Left lung (tissue), 10 donors: ENCODE measurements around the gene PRR14. TPM values are rescaled to one million over a fixed set of nuclear protein-coding genes. Genes with fewer than 3 reads are reported as not detected.
"Not testable (repeated sequence)": the region's sequence is repeated elsewhere in the genome, so short reads cannot be mapped to it uniquely, and the experiment has no call there.

ENCODE experiments used
- ATAC-seq: fragments of 200-7000 bp; cut with Tn5 transposase; one replicate; pipeline ENCODE4 v1.9.1; 2020; ENCODE audit warnings: moderate library complexity
- DNase-seq, 4 donors: peaks; one replicate each; pipeline ENCODE4 v3.0.0-alpha.2; 2013 to 2020
- H3K27ac ChIP-seq, 2 donors: fragments of 200-600 bp; sonication (generic) in 1 of 2; one replicate each; pipeline versions ENCODE4 v1.5.0 to v1.8.0; 2020 to 2021
- H3K27me3 ChIP-seq, 2 donors: fragments of 200-600 bp; sonication (generic) in 1 of 2; one replicate each; pipeline versions ENCODE4 v1.5.0 to v1.8.0; 2020 to 2021
- H3K36me3 ChIP-seq, 2 donors: fragments of 200-600 bp; sonication (generic) in 1 of 2; one replicate each; pipeline versions ENCODE4 v1.5.0 to v1.8.0; 2020 to 2021
- H3K4me1 ChIP-seq, 2 donors: fragments of 200-600 bp; one replicate each; pipeline ENCODE4 v1.8.0; 2021
- H3K4me3 ChIP-seq, 2 donors: fragments of 200-600 bp; sonication (generic) in 1 of 2; one replicate each; pipeline versions ENCODE4 v1.5.0 to v1.8.0; 2020 to 2021; ENCODE audit warnings: mild to moderate bottlenecking in 1 of 2
- H3K9me3 ChIP-seq, 2 donors: fragments of 200-600 bp; sonication (generic) in 1 of 2; one replicate each; pipeline versions ENCODE4 v1.5.0 to v1.8.0; 2020 to 2021
- intact Hi-C, 2 donors: fragments of 100-400 bp; cut with DNase I; formaldehyde crosslinking; loops; one replicate each; pipeline versions ENCODE4 v1.11.2 to v1.14.2; 2022
- polyA plus RNA-seq, 6 donors: library from polyadenylated mRNA; unstranded; fragments of 120-200 nt; gene quantifications; one replicate each; pipeline ENCODE4 v1.2.1, GENCODE V29; 2013; ENCODE audit not compliant: insufficient read length in 6 of 6
- total RNA-seq, 2 donors: library from RNA; stranded (reverse); fragmentation: NEBNext Ultra II Directional; extraction: Animal tissue kit (Norgen Biotek cat#: 25700); gene quantifications; one replicate each; pipeline ENCODE4 v1.2.1, GENCODE V29; 2021
- TF ChIP-seq, protein P1 (sequence below), 2 donors: fragments of 200-600 bp; sonication (generic) in 1 of 2; IDR thresholded peaks; one replicate each; pipeline versions ENCODE4 v1.5.0 to v1.8.0; 2021; ENCODE audit warnings: antibody characterized with exemption in 2 of 2
- donor health status: DM: no; HTN: yes; CAD: no.
- donor health status: DM: no; HTN: no; CAD: no.

The PRR14 gene
- total and polyA plus RNA-seq, 8 donors, result 39.2 to 58.8 (median 45.2) TPM

DNA sequence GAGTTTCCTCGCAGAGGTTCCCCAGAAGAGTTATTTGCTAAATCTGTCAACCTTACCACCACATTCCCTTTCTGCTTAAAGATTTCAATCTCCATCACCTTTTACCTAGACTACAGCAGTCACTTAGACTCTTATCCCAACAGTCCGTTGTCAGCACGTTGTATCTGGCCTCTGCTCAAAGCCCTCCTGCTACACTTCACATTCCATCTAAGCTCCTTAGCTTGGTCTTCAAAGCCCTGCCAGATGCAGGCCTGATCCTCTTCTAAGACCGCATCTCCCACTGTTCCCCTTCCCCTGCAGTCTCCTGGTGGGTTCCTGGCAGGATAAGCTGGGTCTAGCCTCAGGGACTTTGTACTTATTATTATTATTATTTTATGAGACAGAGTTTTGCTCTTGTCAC, 37.9 kb downstream of the PRR14 start:
- peak in 1 of 4 donors; percentile 13 for DNase-seq
- TF ChIP-seq, protein P1, sequence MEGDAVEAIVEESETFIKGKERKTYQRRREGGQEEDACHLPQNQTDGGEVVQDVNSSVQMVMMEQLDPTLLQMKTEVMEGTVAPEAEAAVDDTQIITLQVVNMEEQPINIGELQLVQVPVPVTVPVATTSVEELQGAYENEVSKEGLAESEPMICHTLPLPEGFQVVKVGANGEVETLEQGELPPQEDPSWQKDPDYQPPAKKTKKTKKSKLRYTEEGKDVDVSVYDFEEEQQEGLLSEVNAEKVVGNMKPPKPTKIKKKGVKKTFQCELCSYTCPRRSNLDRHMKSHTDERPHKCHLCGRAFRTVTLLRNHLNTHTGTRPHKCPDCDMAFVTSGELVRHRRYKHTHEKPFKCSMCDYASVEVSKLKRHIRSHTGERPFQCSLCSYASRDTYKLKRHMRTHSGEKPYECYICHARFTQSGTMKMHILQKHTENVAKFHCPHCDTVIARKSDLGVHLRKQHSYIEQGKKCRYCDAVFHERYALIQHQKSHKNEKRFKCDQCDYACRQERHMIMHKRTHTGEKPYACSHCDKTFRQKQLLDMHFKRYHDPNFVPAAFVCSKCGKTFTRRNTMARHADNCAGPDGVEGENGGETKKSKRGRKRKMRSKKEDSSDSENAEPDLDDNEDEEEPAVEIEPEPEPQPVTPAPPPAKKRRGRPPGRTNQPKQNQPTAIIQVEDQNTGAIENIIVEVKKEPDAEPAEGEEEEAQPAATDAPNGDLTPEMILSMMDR (IDR thresholded peaks at IDR 0.05), result no peak
- no peaks in the 10 kb centered on the region for H3K36me3 ChIP-seq
- H3K9me3 ChIP-seq, result no peaks in the 10 kb centered on the region
- ATAC-seq, result peak; percentile 37
- peaks cover 0 to 10% of the 10 kb centered on the region in 2 donors for H3K4me1 ChIP-seq
- H3K27me3 ChIP-seq, result no peaks in the 10 kb centered on the region
- intact Hi-C loops, result no loop called here
- no peak overlapping the region for H3K4me3 ChIP-seq
- no peak overlapping the region for H3K27ac ChIP-seq

DNA sequence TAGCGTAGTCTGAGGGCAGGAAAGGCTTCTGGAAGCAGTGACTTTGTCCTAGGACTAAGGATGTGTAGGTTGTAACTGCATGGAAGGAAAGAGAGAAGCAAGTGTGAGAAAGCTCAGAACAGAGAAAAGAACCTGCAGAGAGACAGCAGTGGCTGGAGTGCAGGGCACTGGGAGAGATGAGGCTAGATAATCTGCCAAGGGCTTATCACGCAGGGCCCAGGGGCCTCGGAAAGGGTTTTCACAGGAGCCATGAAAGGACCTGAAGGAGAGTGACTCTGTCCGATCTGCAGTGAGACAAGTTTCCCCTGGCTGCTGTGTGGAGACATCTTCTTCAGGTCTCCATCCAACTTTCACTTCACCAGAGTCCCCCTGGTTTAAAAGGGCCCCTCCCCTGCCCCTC, 41.1 kb downstream of the PRR14 start:
- peaks cover 0 to 18% of the 10 kb centered on the region in 2 donors for H3K4me1 ChIP-seq
- no peaks in the 10 kb centered on the region for H3K36me3 ChIP-seq
- H3K4me3 ChIP-seq, result no peak overlapping the region
- ATAC-seq (no peak), DNase-seq (no peak)
- intact Hi-C loops, result no loop called here
- H3K9me3 ChIP-seq, result no peaks in the 10 kb centered on the region
- no peak overlapping the region for H3K27ac ChIP-seq
- TF ChIP-seq, protein P1 (IDR thresholded peaks at IDR 0.05), result no peak
- H3K27me3 ChIP-seq, result no peaks in the 10 kb centered on the region

DNA sequence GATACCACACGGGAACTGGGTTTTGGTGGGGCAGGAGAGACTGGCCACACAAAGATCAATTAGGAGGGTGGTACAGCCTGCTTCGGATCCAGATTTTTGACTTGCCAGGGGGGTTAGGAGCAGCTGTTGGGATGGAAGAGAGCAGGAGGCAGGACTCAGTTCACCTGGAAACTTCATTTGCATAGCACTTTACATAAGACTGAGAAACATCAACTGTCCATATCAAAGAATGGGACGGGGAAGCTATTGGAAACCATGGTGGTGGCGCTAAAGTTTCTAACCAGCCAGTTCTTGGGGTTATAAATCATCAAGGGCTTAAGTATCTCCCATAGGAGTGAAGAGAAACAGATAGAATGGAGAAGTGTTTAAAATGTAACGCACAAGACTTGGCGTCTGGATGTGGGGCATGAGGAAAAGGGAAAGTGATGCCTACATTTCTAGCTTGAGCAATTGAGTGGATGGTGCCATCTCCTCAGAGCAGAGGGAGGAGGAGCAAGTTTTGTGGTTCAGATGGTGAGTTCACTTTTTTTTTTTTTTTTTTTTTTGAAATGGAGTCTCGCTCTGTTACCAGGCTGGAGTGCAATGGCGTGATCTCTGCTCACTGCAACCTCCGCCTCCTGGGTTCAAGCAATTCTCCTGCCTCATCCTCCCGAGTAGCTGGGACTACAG, 41.8 kb downstream of the PRR14 start:
- intact Hi-C loops, result no loop called here

DNA sequence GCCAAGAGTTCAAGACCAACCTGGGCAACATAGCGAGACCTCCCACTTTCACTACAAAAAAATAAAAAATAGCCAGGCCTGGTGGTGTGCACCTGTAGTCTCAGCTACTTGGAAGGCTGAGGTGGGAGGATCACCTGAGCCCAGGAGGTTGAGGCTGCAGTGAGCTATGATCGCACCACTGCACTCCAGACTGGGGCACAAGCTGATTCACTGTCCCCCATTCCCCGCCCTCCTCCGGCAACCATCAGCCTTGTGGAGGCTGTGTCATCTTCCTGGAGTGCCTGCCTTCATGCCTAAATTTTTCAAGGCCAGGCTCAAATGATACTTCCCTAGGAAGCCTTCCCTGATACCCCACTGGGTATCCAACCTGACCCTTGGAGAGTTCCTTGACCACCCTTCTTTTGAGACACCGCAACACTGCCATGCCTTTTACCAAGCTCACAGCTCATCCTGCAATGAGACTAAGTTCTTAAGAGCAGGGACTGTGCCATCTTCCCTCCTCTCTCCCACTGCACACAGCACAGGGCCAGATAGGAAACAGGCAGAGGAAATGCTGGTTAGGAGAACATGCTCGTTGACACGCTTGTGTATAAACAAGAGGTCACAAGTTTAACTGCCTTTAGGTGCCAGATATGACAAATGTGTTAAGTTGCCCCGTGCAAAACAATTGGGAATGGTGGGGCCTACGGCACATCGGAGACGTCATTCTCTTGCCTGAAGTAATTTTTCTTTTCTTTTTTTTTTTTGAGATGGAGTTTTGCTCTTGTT, 44.4 kb downstream of the PRR14 start:
- no peaks in the 10 kb centered on the region for H3K9me3 ChIP-seq
- ATAC-seq (no peak), DNase-seq (no peak)
- TF ChIP-seq, protein P1 (IDR thresholded peaks at IDR 0.05), result no peak
- H3K27me3 ChIP-seq, result no peaks in the 10 kb centered on the region
- H3K36me3 ChIP-seq, result peaks cover 0 to 3% of the 10 kb centered on the region in 2 donors
- no peak overlapping the region for H3K27ac ChIP-seq
- H3K4me1 ChIP-seq, result peaks cover 8 to 35% of the 10 kb centered on the region in 2 donors
- intact Hi-C loops, result no loop called here
- H3K4me3 ChIP-seq, result no peak overlapping the region

More for the DNA sequence above, 41.8 kb downstream of the PRR14 start:
- H3K27ac ChIP-seq, result peak overlapping the region in 1 of 2 donors; percentile 58
- no peaks in the 10 kb centered on the region for H3K36me3 ChIP-seq
- DNase-seq, result no peak
- ATAC-seq, result no peak
- peaks cover 0 to 23% of the 10 kb centered on the region in 2 donors for H3K4me1 ChIP-seq
- no peaks in the 10 kb centered on the region for H3K9me3 ChIP-seq
- no peaks in the 10 kb centered on the region for H3K27me3 ChIP-seq
- no peak overlapping the region for H3K4me3 ChIP-seq
- TF ChIP-seq, protein P1 (IDR thresholded peaks at IDR 0.05), result no peak

DNA sequence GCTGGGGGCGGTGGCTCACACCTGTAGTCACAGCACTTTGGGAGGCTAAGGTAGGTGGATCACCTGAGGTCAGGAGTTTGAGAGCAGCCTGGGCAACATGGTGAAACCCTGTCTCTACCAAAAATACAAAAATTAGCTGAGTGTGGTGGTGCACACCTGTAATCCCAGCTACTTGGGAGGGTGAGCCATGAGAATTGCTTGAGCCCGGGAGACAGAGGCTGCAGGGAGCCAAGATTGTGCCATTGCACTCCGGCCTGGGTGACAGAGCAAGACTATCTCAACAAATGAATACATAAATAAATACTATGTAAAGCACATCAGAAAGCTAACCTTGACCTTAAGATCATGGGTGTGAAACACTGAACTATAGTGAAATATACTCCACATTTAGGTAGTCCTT, 45.9 kb downstream of the PRR14 start:
- intact Hi-C loops, DNase-seq, H3K4me3 ChIP-seq, ATAC-seq, H3K27ac ChIP-seq, H3K27me3 ChIP-seq, H3K9me3 ChIP-seq: not testable (repeated sequence)
- Histone ChIP-seq H3K4me1 (peaks cover 9 to 43% of the 10 kb centered on the region in 2 donors), H3K36me3 (peaks cover 4 to 19% of the 10 kb centered on the region in 2 donors)
